GM04504 (cell line): ENCODE data around the gene GH1.
"Not testable (repeated sequence)": the region's sequence is repeated elsewhere in the genome, so short reads cannot be mapped to it uniquely, and the experiment has no call there.

ENCODE experiments used
- DNase-seq: peaks from one replicate; pipeline ENCODE4 v3.0.0-alpha.2; 2012; ENCODE audit warnings: low read depth

Gene GH1

DNA sequence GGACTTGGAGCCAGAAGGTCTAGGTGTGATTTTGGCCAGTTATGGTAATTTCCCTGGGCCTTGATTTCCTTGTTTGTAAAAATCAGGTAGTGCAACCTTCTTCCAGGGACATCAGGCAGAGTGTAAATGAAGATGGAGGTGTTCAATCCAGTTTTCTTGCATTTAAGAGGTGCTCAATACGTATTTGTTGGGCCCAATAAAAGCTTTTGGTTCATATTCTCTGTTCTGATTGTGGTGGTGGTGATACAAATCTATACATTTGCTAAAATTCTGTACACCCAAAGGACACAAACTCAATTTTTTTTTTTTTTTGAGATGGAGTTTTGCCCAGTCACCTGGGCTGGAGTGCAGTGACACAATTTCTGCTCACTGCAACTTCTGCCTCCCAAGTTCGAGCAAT is 7.5 kb upstream of the GH1 start:
- no peak for DNase-seq

DNA sequence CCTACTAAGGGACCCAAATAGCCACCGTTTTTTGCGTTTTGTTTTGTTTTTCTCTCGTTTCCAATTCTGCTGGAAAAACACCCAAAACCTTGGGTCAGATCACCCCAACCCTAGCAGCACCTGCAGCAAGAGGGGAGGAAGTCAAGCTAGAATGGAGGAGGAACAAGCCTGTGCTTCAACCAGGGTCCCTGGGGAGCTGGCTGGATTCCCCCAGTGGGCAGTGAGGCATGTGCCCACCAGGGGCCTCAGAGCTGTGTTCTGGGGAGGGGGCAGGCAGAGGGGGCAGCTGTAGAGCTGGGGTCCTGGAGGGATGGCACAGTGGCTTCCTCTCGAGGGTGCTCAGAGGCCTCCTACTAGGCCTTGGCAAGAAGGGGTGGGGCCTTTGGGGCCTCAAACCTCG is 7.0 kb upstream of the GH1 start:
- no peak for DNase-seq

DNA sequence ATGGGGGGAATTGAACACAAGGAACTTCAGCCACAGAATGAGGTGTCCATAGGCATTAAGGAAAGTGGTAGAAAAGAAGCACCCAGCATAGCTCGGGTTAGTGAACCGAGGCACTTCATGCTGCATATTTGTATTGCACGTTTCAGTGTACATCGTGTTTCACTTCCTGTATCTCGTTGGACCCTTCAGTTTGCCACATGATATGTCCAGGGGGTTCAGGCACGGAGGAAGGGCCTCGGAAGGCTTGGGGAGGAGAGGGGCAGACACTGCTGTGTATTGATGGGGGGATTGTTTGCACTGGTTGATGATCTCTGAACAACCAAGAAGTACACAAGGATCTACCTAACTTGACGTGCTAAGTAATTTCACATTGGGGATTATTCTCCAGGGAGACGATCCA is 3.8 kb upstream of the GH1 start:
- DNase-seq, result not testable (repeated sequence)

DNA sequence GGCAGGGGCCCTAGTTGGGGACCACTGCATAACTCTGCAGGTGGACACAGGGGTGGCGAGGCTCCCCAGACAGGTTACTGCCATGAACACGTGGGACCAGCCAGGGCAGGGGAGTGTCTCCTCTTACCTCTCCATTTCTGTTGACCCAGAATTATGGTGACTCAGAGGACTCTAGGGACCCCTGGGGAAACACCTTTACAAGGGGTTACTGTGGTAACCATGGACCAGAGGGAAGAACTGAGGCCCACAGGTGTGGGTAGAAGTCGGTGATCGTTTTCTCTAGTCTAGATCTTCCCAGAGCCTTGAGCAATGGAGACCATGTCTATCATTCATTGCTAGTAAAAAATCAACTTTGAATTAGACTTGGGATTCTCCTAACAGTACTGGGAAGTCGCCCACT is 2.1 kb upstream of the GH1 start:
- not testable (repeated sequence) for DNase-seq

DNA sequence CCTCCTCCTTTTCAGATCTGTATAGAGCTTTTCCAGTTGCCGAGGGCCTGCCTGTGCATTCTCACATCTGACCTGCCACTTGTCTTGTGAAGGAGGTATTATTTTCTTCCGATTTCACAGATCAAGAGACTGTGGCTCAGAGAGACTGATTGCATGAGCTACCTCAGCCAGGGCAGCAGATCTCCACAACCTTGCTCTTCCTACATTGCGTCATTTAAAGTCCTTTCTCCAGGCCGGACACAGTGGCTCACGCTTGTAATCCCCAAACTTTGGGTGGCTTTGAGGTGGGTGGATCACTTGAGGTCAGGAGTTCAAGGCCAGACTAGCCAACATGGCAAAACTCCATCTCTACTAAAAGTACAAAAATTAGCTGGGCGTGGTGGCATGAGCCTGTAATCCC is 1.4 kb upstream of the GH1 start:
- not testable (repeated sequence) for DNase-seq

DNA sequence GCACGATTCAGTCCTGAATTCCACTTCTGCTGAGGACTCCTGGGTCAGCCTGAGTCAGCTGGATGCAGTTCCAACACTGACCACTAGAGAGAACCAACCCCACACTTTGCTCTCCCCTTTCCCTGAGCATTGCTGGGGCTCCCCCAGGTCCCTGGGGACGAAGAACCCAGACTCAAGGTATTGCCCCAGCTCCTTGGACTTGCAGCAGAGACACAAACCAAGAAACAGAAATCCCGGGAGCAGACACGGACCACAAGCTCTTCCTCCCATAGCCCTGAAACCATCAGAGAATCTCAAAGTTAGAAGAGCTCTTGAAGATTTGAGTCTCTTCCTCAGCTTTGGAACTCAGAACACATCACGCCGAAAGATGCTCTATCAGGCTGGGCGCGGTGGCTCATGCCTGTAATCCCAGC is 678 bp upstream of the GH1 start:
- peak; percentile 28 for DNase-seq

DNA sequence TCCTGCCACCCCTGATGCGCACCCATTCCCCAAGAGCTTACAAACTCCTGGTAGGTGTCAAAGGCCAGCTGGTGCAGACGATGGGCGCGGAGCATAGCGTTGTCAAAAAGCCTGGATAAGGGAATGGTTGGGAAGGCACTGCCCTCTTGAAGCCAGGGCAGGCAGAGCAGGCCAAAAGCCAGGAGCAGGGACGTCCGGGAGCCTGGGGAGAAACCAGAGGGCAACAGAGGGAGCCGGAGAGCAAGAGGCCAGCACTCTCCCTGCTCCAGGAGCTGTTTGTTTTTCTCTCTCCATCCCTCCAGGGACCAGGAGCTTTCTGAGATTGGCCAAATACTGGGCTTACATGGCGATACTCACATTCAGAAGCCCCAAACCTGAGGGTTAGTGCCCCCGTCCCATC is 334 bp downstream of the GH1 start:
- no peak for DNase-seq

DNA sequence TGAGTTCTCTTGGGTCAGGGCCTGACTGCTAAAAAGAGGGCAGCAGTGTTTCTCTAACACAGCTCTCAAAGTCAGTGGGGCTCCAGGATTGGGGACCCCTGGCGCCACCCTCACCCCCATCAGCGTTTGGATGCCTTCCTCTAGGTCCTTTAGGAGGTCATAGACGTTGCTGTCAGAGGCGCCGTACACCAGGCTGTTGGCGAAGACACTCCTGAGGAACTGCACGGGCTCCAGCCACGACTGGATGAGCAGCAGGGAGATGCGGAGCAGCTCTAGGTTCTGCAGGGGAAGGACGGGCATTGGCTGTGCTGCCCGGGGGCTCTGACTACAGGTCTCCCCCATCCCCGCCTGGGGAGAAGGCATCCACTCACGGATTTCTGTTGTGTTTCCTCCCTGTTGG is 993 bp downstream of the GH1 start:
- DNase-seq, result no peak

DNA sequence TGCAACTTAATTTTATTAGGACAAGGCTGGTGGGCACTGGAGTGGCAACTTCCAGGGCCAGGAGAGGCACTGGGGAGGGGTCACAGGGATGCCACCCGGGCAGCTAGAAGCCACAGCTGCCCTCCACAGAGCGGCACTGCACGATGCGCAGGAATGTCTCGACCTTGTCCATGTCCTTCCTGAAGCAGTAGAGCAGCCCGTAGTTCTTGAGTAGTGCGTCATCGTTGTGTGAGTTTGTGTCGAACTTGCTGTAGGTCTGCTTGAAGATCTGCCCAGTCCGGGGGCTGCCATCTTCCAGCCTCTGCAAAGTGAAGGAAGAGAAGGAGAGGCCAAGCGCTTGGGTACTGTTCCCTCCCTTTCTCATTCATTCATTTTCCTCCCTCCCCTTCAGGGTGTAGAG is 1.4 kb downstream of the GH1 start:
- DNase-seq, result not testable (repeated sequence)

DNA sequence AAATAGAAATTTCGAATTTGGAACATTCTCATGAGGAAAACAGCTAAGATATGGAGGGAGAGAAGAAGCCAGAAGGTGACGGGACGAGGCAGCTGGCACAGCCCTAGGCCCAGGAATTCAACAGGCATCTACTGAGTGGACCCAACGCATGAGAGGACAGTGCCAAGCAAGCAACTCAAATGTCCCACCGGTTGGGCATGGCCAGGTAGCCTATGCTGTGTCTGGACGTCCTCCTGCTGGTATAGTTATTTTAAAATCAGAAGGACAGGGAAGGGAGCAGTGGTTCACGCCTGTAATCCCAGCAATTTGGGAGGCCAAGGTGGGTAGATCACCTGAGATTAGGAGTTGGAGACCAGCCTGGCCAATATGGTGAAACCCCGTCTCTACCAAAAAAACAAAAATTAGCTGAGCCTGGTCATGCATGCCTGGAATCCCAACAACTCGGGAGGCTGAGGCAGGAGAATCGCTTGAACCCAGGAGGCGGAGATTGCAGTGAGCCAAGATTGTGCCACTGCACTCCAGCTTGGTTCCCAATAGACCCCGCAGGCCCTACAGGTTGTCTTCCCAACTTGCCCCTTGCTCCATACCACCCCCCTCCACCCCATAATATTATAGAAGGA is 2.0 kb downstream of the GH1 start:
- no peak for DNase-seq

DNA sequence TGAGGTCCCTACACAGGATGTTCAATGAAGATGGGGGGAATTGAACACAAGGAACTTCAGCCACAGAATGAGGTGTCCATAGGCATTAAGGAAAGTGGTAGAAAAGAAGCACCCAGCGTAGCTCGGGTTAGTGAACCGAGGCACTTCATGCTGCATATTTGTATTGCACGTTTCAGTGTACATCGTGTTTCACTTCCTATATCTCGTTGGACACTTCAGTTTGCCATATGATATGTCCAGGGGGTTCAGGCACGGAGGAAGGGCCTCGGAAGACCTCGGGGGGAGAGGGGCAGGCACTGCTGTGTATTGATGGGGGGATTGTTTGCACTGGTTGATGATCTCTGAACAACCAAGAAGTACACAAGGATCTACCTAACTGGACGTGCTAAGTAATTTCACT is 2.9 kb downstream of the GH1 start:
- DNase-seq, result not testable (repeated sequence)

DNA sequence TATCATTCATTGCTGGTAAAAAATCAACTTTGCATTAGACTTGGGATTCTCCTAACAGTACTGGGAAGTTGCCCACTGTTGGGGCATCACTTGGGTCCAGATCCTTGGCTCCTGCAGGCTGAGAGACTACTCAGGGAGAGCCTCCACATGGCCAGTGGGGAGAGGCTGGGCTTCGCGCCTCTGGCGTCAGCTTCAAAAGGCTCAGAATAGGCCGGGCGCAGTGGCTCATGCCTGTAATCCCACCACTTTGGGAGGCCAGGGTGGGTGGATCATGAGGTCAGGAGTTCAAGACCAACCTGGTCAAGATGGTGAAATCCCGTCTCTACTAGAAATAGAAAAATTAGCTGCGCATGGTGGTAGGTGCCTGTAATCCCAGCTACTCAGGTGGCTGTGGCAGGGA is 4.2 kb downstream of the GH1 start:
- DNase-seq, result no peak

DNA sequence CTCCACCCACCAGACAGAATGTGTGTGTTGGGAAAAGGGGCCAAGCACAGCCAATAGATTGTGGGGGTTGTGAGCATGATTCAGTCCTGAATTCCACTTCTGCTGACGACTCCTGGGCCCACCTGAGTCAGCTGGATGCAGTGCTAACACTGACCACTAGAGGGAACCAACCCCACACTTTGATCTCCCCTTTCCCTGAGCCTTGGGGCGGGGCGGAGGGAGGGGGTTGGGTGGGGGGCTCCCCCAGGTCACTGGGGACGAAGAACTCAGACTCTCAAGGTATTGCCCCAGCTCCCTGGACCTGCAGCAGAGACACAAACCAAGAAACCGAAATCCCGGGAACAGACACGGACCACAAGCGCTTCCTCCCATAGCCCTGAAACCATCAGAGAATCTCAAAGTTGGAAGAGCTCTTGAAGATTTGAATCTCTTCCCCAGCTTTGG is 7.0 kb downstream of the GH1 start:
- DNase-seq, result no peak

DNA sequence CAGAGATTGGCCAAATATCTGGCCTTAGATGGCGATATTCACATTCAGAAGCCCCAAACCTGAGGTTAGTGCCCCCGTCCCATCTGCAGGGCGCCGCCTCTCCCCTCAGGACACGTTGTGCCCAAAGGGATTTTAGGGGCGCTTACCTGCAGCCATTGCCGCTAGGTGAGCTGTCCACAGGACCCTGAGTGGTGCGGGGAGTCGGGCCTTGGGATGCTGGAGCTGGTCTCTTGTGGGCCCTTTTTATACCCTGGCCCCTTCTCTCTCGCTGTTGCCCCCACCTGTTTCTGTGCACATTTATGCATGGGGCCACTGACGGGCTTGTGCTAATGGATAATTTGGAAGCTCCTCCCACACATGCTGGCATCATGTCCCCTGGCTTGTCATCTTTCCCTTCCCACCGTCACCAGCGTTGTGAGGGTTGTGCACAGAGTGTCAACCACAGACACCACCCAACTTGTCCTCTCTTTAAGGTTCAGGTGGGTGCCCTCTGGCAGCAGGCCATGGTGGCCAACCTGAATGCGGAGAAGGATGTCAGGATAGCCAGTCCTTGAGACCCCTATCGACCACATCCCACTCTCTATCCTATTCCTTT is 7.5 kb downstream of the GH1 start, which contains the start of gene CSHL1:
Gene CSHL1, minus strand, starts transcription at position 218 of the 595 bp plus-strand sequence. Its CDS starts 62 bp downstream, at position 156.
- DNase-seq, result no peak

DNA sequence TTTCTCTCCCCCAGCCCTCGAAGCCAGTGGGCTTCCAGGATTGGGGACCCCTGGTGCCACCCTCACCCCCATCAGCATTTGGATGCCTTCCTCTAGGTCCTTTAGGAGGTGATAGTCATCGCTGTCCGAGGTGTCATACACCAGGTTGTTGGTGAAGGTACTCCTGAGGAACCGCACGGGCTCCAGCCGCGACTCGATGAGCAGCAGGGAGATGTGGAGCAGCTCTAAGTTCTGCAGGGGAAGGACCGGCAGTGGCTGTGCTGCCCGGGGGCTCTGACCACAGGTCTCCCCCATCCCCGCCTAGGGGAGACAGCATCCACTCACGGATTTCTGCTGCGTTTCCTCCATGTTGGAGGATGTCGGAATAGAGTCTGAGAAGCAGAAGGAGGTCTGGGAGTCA is 8.5 kb downstream of the GH1 start:
- DNase-seq, result no peak

DNA sequence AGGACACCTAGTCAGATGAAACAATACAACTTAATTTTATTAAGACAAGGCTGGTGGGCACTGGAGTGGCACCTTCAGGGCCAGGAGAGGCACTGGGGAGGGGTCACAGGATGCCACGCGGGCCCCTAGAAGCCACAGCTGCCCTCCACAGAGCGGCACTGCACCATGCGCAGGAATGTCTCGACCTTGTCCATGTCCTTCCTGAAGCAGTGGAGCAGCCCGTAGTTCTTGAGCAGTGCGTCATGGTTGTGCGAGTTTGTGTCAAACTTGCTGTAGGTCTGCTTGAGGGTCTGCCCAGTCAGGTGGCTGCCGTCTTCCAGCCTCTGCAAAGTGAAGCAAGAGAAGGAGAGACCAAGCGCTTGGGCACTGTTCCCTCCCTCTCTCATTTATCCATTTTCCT is 9.1 kb downstream of the GH1 start:
- not testable (repeated sequence) for DNase-seq

DNA sequence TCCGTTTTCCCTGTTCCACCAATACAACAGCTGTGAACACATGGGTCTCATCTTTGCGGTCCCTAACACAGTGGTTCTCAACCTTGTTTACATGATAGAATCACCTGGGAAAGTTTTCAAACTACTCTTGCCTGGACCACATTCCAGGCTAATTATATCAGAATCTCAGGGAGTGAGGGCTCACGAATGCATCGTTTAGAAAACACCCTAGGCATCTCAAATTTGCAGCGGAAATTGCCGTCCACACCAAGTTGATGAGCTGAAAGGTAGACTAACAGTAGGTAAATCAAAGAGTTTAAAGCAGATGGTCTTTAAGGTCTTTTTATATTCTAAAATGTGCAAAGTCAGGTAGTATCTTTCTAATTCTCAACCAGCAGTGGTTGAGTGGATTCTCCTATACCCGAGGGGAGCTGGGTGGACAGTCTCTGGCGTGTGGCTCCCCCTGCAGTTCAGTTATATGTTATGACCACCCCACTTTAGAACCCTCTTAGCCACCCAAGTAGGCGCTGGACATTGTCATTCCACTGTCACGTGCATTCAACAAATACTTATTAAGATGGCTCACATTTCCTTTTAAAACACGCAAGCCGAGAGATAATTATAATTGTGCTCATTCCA is 11.4 kb downstream of the GH1 start:
- DNase-seq, result not testable (repeated sequence)

DNA sequence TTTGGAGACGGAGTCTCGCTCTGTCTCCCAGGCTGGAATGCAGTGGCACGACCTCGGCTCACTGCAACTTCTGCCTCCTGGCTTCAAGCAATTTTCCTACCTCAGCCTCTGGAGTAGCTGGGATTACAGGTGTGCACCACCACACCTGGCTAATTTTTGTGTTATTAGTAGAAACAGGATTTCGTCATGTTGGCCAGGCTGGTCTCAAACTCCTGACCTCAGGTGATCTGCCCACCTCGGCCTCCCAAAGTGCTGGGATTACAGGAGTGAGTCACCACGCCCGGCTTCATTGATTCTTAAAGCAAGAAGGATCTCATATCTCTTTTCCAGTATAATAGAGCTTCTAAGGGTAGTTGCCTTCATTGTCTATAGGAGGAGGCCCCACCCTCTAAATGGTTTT is 13.8 kb downstream of the GH1 start:
- DNase-seq, result not testable (repeated sequence)

DNA sequence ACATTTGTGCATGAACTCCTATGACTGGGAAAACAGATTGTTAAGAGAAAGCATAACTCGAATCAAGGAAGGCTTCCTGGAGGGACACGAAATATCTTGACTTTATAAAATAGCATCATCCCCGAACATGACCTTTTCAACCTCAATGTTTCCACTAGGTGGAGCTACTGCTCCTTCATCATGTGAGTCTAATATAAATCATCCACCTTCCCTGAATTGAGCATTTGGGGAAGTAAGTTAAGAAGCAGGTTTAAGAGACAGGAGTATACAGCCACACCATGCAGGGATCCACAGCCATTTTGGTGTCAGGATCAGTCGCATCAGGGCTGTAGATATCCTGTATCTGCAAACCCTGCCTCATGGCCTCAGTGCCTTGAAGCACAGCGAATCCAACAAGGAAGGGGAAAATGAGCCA is 14.8 kb downstream of the GH1 start:
- not testable (repeated sequence) for DNase-seq

DNA sequence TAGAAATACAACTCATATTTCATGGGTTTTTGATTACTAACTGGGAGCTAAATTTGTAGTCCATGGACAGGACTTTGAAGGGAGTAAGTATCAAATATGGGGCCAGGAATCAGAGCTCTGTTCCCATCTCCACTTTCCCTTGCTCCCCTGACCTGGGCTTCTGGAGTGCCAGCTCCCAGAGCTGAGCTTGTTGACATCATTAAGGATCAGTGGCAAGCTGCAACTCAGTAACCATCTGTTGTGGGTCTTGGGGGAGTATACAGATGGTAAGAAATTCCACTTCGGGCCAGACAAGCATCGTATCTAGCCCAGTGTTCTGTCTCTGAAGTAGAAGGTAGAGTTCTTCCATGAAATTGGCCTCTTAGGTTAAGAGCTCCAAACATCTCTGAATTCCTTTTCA is 16.7 kb downstream of the GH1 start:
- DNase-seq, result not testable (repeated sequence)

DNA sequence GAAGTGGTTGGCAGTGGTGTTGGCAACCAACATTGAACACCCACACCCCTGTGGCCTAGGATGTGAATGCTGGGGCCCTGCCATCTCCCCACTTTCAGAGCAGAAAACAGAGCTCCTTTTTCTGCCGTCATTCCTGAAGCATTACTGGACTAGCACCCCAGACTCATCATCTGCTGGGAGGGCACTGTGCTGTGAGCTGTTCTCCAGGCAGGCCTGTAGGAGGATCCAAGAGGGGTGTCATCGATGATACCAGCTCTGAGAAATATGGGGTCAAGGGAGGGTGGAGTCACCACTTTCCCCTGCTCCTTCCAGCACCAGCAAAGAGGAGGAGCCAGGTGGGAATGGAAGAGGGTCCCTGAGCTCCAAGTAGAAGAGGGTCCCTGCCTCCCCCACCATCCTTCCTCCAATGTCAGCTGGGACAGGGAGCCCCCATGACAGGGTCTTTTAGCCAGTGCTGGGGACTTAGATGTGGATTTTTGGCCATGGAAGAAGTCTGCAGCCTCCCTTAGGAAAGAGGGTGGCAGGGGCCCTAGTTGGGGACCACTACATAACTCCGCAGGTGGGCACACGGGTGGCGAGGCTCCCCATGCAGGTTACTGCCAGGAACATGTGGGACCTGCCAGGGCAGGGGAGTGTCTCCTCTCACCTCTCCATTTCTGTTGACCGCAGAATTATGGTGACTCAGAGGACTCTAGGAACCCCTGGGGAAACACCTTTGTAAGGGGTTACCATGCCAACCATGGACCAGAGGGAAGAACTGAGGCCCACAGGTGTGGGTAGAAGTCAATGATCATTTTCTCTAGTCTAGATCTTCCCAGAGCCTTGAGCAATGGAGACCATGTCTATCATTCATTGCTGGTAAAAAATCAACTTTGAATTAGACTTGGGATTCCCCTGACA is 19.5 kb downstream of the GH1 start:
- DNase-seq, result not testable (repeated sequence)
